ENCODE measurements around the gene CREB3L2. TPM values are rescaled to one million over a fixed set of nuclear protein-coding genes. Genes with fewer than 3 reads are reported as not detected.

CREB3L2 gene
- total RNA-seq, 2 experiments from 2014 or later: 22.7 to 79.0 TPM

DNA sequence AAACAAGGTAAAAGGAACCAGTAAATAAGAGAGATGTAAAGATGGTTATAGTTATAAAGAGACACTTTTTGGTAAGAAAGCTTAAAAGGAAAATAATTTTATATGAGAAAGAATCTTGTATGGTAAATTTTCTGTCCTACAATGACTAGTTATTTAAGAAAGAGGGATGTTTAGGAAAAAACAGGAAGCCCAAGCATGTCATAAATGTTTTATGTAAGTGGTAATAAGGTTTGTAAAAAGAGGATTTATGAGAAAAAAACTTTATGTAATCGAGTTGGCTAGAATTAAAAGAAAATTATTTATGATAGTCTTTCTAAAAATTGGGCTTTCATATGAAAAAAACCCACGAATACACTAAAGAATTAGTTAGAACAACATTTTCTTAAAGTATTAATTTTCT, 34.2 kb upstream of the CREB3L2 start:
- no TSS peak for BruUV-seq (replicated peaks)
- Histone ChIP-seq H3K79me2 (ENCODE audit: insufficient read depth, low read depth, low read length) (no peaks in the 10 kb centered on the region), H3K4me2 (ENCODE audit: low read length) (no peak overlapping the region), H3K9me2 (ENCODE audit: insufficient read depth, low read length) (no peaks in the 10 kb centered on the region), H3K4me1 (ENCODE audit: insufficient read depth, low read length, poor library complexity, severe bottlenecking) (no peaks in the 10 kb centered on the region), H3K27ac (ENCODE audit: low read depth, low read length, poor library complexity, severe bottlenecking) (no peak overlapping the region), H3K9me3 (ENCODE audit: low read length) (peaks cover 3% of the 10 kb centered on the region; the same call in 1 of the 2 replicates), H2AFZ (ENCODE audit: low read length) (no peak overlapping the region), H3K4me3 (ENCODE audit: low read depth, low read length, poor library complexity, severe bottlenecking) (no peak overlapping the region), H4K20me1 (ENCODE audit: insufficient read depth, low read length) (no peaks in the 10 kb centered on the region), H3K36me3 (ENCODE audit: insufficient read depth, low read length) (no peaks in the 10 kb centered on the region)
- ChIA-PET CTCF (ENCODE audit: unreplicated experiment) (no interaction called here), POLR2A (interaction anchor here (0.7 kb wide), 2 partner anchors 111 to 241 kb away, joined by 3 to 5 read pairs; no protein-coding TSS in a partner anchor)
- intact Hi-C loops (cut with micrococcal nuclease; ENCODE audit: unreplicated experiment): no loop called here
- TF ChIP-seq EZH2phosphoT487 (IDR thresholded peaks at IDR 0.05; ENCODE audit: borderline replicate concordance, low read depth, low read length): no peak
- TF ChIP-seq, protein P1, sequence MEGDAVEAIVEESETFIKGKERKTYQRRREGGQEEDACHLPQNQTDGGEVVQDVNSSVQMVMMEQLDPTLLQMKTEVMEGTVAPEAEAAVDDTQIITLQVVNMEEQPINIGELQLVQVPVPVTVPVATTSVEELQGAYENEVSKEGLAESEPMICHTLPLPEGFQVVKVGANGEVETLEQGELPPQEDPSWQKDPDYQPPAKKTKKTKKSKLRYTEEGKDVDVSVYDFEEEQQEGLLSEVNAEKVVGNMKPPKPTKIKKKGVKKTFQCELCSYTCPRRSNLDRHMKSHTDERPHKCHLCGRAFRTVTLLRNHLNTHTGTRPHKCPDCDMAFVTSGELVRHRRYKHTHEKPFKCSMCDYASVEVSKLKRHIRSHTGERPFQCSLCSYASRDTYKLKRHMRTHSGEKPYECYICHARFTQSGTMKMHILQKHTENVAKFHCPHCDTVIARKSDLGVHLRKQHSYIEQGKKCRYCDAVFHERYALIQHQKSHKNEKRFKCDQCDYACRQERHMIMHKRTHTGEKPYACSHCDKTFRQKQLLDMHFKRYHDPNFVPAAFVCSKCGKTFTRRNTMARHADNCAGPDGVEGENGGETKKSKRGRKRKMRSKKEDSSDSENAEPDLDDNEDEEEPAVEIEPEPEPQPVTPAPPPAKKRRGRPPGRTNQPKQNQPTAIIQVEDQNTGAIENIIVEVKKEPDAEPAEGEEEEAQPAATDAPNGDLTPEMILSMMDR (conservative IDR thresholded peaks at IDR 0.05; ENCODE audit: low read length): no peak
- no peak for DNase-seq (ENCODE audit: low spot score)

DNA sequence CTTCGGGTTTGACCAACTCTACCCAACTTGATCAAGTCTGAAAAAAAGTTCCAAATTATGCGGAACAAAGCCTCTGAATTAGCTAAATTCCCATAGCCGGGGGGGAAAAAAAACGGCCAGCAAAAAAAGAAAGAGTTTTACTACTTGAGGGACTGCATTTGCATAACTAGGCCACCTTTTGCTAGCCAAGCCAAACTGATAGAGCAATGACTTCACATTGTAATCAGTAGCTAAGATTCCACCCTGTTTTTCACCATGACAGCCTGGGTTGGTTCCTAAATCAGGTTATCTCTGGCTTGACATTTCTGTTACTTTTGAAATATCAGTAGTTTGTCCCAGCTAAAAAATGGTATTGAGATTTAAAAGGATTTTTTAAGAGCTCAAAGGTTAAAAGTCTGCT, 31.4 kb upstream of the CREB3L2 start:
- intact Hi-C loops (cut with micrococcal nuclease; ENCODE audit: unreplicated experiment): no loop called here
- H2AFZ ChIP-seq (ENCODE audit: low read length): no peak overlapping the region
- CTCF ChIA-PET (ENCODE audit: unreplicated experiment): no interaction called here
- TF ChIP-seq EZH2phosphoT487 (IDR thresholded peaks at IDR 0.05; ENCODE audit: borderline replicate concordance, low read depth, low read length): no peak
- TF ChIP-seq, protein P1 (conservative IDR thresholded peaks at IDR 0.05; ENCODE audit: low read length): no peak
- H3K4me1 ChIP-seq (ENCODE audit: insufficient read depth, low read length, poor library complexity, severe bottlenecking): no peaks in the 10 kb centered on the region
- H3K4me2 ChIP-seq (ENCODE audit: low read length): no peak overlapping the region
- peaks cover 3% of the 10 kb centered on the region; the same call in 1 of the 2 replicates for H3K9me3 ChIP-seq (ENCODE audit: low read length)
- DNase-seq (ENCODE audit: low spot score): no peak
- no peaks in the 10 kb centered on the region for H3K9me2 ChIP-seq (ENCODE audit: insufficient read depth, low read length)
- H3K27ac ChIP-seq (ENCODE audit: low read depth, low read length, poor library complexity, severe bottlenecking): no peak overlapping the region
- H3K4me3 ChIP-seq (ENCODE audit: low read depth, low read length, poor library complexity, severe bottlenecking): no peak overlapping the region
- no TSS peak for BruUV-seq (replicated peaks)
- H3K79me2 ChIP-seq (ENCODE audit: insufficient read depth, low read depth, low read length): no peaks in the 10 kb centered on the region
- no peaks in the 10 kb centered on the region for H4K20me1 ChIP-seq (ENCODE audit: insufficient read depth, low read length)
- no peaks in the 10 kb centered on the region for H3K36me3 ChIP-seq (ENCODE audit: insufficient read depth, low read length)
- POLR2A ChIA-PET: interaction anchor here (0.9 kb wide), 1 partner anchor 17 kb away, joined by 3 read pairs; no protein-coding TSS in a partner anchor

- BruUV-seq (replicated peaks): no TSS peak
- POLR2A ChIA-PET: interaction anchor here (0.9 kb wide), 1 partner anchor 16 kb away, joined by 3 read pairs; no protein-coding TSS in a partner anchor
These were observed 30.9 kb upstream of the CREB3L2 start for GRCh38 chr7:138032770-138033169.

More at GRCh38 chr7:138032770-138033169, 30.9 kb upstream of the CREB3L2 start:
- intact Hi-C loops (cut with micrococcal nuclease; ENCODE audit: unreplicated experiment): no loop called here
- Histone ChIP-seq H3K9me3 (ENCODE audit: low read length) (peaks cover 3% of the 10 kb centered on the region; the same call in 1 of the 2 replicates), H3K79me2 (ENCODE audit: insufficient read depth, low read depth, low read length) (no peaks in the 10 kb centered on the region), H2AFZ (ENCODE audit: low read length) (no peak overlapping the region), H3K4me3 (ENCODE audit: low read depth, low read length, poor library complexity, severe bottlenecking) (no peak overlapping the region), H3K4me1 (ENCODE audit: insufficient read depth, low read length, poor library complexity, severe bottlenecking) (no peaks in the 10 kb centered on the region), H3K9me2 (ENCODE audit: insufficient read depth, low read length) (no peaks in the 10 kb centered on the region), H3K36me3 (ENCODE audit: insufficient read depth, low read length) (no peaks in the 10 kb centered on the region), H3K27ac (ENCODE audit: low read depth, low read length, poor library complexity, severe bottlenecking) (no peak overlapping the region), H3K4me2 (ENCODE audit: low read length) (no peak overlapping the region), H4K20me1 (ENCODE audit: insufficient read depth, low read length) (no peaks in the 10 kb centered on the region)
- TF ChIP-seq EZH2phosphoT487 (IDR thresholded peaks at IDR 0.05; ENCODE audit: borderline replicate concordance, low read depth, low read length): no peak
- TF ChIP-seq, protein P1 (conservative IDR thresholded peaks at IDR 0.05; ENCODE audit: low read length): no peak
- no peak for DNase-seq (ENCODE audit: low spot score)
- CTCF ChIA-PET (ENCODE audit: unreplicated experiment): no interaction called here

Measured in OCI-LY7 (cell line).